NCI-H128 (cell line): ENCODE data around the gene ZMYM5.
A peak's percentile ranks its signal among the peaks of the same experiment; 100 is the strongest.
"Not testable (repeated sequence)": the region's sequence is repeated elsewhere in the genome, so short reads cannot be mapped to it uniquely, and the experiment has no call there.

Experiments used
- DNase-seq: peaks from one replicate; lab custom pipeline; 2025; ENCODE audit not compliant: unreplicated experiment; lab: John Stamatoyannopoulos, UW

Gene ZMYM5

GRCh38 chr13:19822673-19823072, 40.8 kb downstream of the ZMYM5 start:
- DNase-seq = no peak

GRCh38 chr13:19818223-19818842, 45.1 kb downstream of the ZMYM5 start:
- DNase-seq = no peak

GRCh38 chr13:19817510-19818158, 45.8 kb downstream of the ZMYM5 start:
- DNase-seq = no peak

- DNase-seq = no peak
Observed at GRCh38 chr13:19817106-19817505, 46.3 kb downstream of the ZMYM5 start.

- not testable (repeated sequence) for DNase-seq
Observed at GRCh38 chr13:19815842-19816241, 47.6 kb downstream of the ZMYM5 start.

GRCh38 chr13:19810996-19811881, 52.2 kb downstream of the ZMYM5 start:
- DNase-seq = no peak

GRCh38 chr13:19810151-19810550, 53.3 kb downstream of the ZMYM5 start:
- DNase-seq = no peak

GRCh38 chr13:19805765-19806164, 57.7 kb downstream of the ZMYM5 start:
- DNase-seq = no peak

- DNase-seq = no peak
Observed at GRCh38 chr13:19795956-19796355, 67.5 kb downstream of the ZMYM5 start.

- DNase-seq = no peak
Observed at GRCh38 chr13:19794631-19795030, 68.8 kb downstream of the ZMYM5 start.

GRCh38 chr13:19791953-19792537, 71.4 kb downstream of the ZMYM5 start:
- no peak for DNase-seq

GRCh38 chr13:19782727-19783682, 80.4 kb downstream of the ZMYM5 start, which contains the start of gene PSPC1:
TSS of gene PSPC1 (minus strand) at chr13:19782945. CDS start at chr13:19782757, 188 bp downstream.
- peak; percentile 99 for DNase-seq

GRCh38 chr13:19782049-19782726, 81.3 kb downstream of the ZMYM5 start:
- peak; percentile 73 for DNase-seq

GRCh38 chr13:19781526-19781925, 81.9 kb downstream of the ZMYM5 start:
- DNase-seq = no peak

GRCh38 chr13:19780753-19781418, 82.6 kb downstream of the ZMYM5 start:
- DNase-seq = not testable (repeated sequence)
